ENCODE results near the gene DSCAM. TPM values are rescaled to one million over a fixed set of nuclear protein-coding genes. Genes with fewer than 3 reads are reported as not detected.

DSCAM gene
- total and polyA plus RNA-seq, 2 experiments from 2014 or later: 0.07 TPM; not detected in 1

- H3K9me2 ChIP-seq (ENCODE audit: insufficient read depth): no peaks in the 10 kb centered on the region
- no peaks in the 10 kb centered on the region for H3K4me1 ChIP-seq (ENCODE audit: insufficient read depth)
- Mint-ChIP-seq H3K4me1 (no peaks in the 10 kb centered on the region), H3K9me3 (peaks cover 52% of the 10 kb centered on the region), H3K4me3 (no peak overlapping the region), H3K27me3 (ENCODE audit: insufficient read depth, low read depth, poor library complexity) (peaks cover 10% of the 10 kb centered on the region), H3K27ac (no peak overlapping the region), H3K36me3 (ENCODE audit: low read depth) (peaks cover 6% of the 10 kb centered on the region)
- no peak overlapping the region for H3K4me2 ChIP-seq
- TF ChIP-seq ZNF331 (CRISPR knock-in tag; IDR thresholded peaks at IDR 0.05; ENCODE audit: low read depth): no peak
- no peak for TF ChIP-seq ZNF462 (CRISPR knock-in tag; IDR thresholded peaks at IDR 0.05)
- no peak for TF ChIP-seq REST (IDR thresholded peaks at IDR 0.05; ENCODE audit: unreplicated experiment)
- no peak for TF ChIP-seq JUNB (IDR thresholded peaks at IDR 0.05; ENCODE audit: unreplicated experiment)
- no peak for TF ChIP-seq NANOG (IDR thresholded peaks at IDR 0.05; ENCODE audit: borderline replicate concordance)
- no peak for TF ChIP-seq ETS1 (IDR thresholded peaks at IDR 0.05)
- no peak for TF ChIP-seq CTCF (conservative IDR thresholded peaks at IDR 0.05; ENCODE audit: low read depth in 2 of 2)
- TF ChIP-seq CREB1 (CRISPR knock-in tag; IDR thresholded peaks at IDR 0.05; ENCODE audit: low read depth): no peak
- TF ChIP-seq STAT1 (IDR thresholded peaks at IDR 0.05; ENCODE audit: unreplicated experiment): no peak
- no peak for TF ChIP-seq EZH2 (IDR thresholded peaks at IDR 0.05; ENCODE audit: low read depth, unreplicated experiment)
- TF ChIP-seq EZH2phosphoT487 (IDR thresholded peaks at IDR 0.05; ENCODE audit: unreplicated experiment): no peak
- no peaks in the 10 kb centered on the region for H3F3A ChIP-seq (replicated peaks; ENCODE audit: low read depth)
- no peaks in the 10 kb centered on the region for H3K79me2 ChIP-seq (replicated peaks; ENCODE audit: insufficient read depth)
- DNase-seq (ENCODE audit: low spot score) (no peak), ATAC-seq (no peak)
- H3K27ac ChIP-seq (ENCODE audit: low read depth): no peak overlapping the region
- H3K4me3 ChIP-seq: no peak overlapping the region
- H2AFZ ChIP-seq: no peak overlapping the region
- H4K20me1 ChIP-seq (replicated peaks; ENCODE audit: insufficient read depth): no peaks in the 10 kb centered on the region
- no peaks in the 10 kb centered on the region for H3K27me3 ChIP-seq (ENCODE audit: insufficient read depth)
- H3K36me3 ChIP-seq (ENCODE audit: insufficient read depth): no peaks in the 10 kb centered on the region
These were observed 833.8 kb downstream of the DSCAM start for GRCh38 chr21:40013001-40013735.

Measured in GM23338 (cell line).